Hepatic stellate cell (primary cell): Measurements from ENCODE around the gene CRYBB1.

Source experiments
- DNase-seq: peaks from one replicate; pipeline ENCODE4 v3.0.0; 2011; ENCODE audit warnings: low spot score

CRYBB1 gene

GRCh38 chr22:26617271-26618199 is at the start of gene CRYBB1:
Gene CRYBB1, minus strand, starts transcription at chr22:26618027. Its CDS starts 1,708 bp downstream, at chr22:26616319.
- DNase-seq: no peak

GRCh38 chr22:26667140-26667539 is 49.3 kb upstream of the CRYBB1 start:
- no peak for DNase-seq

- no peak for DNase-seq
Measured at GRCh38 chr22:26665813-26666231, 48.0 kb upstream of the CRYBB1 start.

GRCh38 chr22:26663374-26663923 is 45.6 kb upstream of the CRYBB1 start:
- DNase-seq: no peak

- DNase-seq: no peak
Measured at GRCh38 chr22:26662160-26662559, 44.3 kb upstream of the CRYBB1 start.

- no peak for DNase-seq
Measured at GRCh38 chr22:26660961-26661578, 43.2 kb upstream of the CRYBB1 start.

GRCh38 chr22:26660356-26660755 is 42.5 kb upstream of the CRYBB1 start:
- DNase-seq: no peak

GRCh38 chr22:26658671-26659478 is 41.0 kb upstream of the CRYBB1 start:
- peak; percentile 88 for DNase-seq

GRCh38 chr22:26658161-26658560 is 40.3 kb upstream of the CRYBB1 start:
- no peak for DNase-seq

- DNase-seq: no peak
Measured at GRCh38 chr22:26656891-26657851, 39.3 kb upstream of the CRYBB1 start, which contains the start of gene MIAT. Gene MIAT, plus strand, starts transcription at chr22:26657588.

GRCh38 chr22:26651815-26652214 is 34.0 kb upstream of the CRYBB1 start:
- no peak for DNase-seq

GRCh38 chr22:26650722-26651421 is 33.0 kb upstream of the CRYBB1 start:
- DNase-seq: no peak

GRCh38 chr22:26648528-26649388 is 30.9 kb upstream of the CRYBB1 start:
- DNase-seq: no peak

- no peak for DNase-seq
Measured at GRCh38 chr22:26648011-26648497, 30.2 kb upstream of the CRYBB1 start.

- peak; percentile 66 for DNase-seq
Measured at GRCh38 chr22:26646158-26646557, 28.3 kb upstream of the CRYBB1 start.

- no peak for DNase-seq
Measured at GRCh38 chr22:26643418-26644100, 25.7 kb upstream of the CRYBB1 start.

GRCh38 chr22:26642465-26643417 is 24.9 kb upstream of the CRYBB1 start:
- DNase-seq: no peak
